Ectodermal cell (in vitro differentiated cells): ENCODE results near the gene TH.
A peak's percentile ranks its signal among the peaks of the same experiment; 100 is the strongest.

Experiments used
- H3K27ac ChIP-seq: 2 replicates; pipeline ENCODE4 v1.7.0; 2013; ENCODE audit warnings: mild to moderate bottlenecking, low read depth, low read length; ENCODE audit not compliant: insufficient read depth, poor library complexity, severe bottlenecking
- H3K27me3 ChIP-seq: 2 replicates; pipeline ENCODE4 v1.7.0; 2013; ENCODE audit warnings: mild to moderate bottlenecking, low read length; ENCODE audit not compliant: insufficient read depth, control insufficient read depth, poor library complexity, severe bottlenecking
- H3K36me3 ChIP-seq: one replicate; pipeline ENCODE4 v1.7.0; 2013; ENCODE audit warnings: low read length; ENCODE audit not compliant: control insufficient read depth, insufficient read depth
- H3K4me1 ChIP-seq: one replicate; pipeline ENCODE4 v1.7.0; 2013; ENCODE audit warnings: low read length; ENCODE audit not compliant: control insufficient read depth, insufficient read depth
- H3K4me3 ChIP-seq: 2 replicates; pipeline ENCODE4 v1.7.0; 2013; ENCODE audit warnings: low read depth, low read length, control low read depth; ENCODE audit not compliant: insufficient read depth
- H3K9me3 ChIP-seq: 2 replicates; pipeline ENCODE4 v1.7.0; 2013; ENCODE audit warnings: mild to moderate bottlenecking, low read length, moderate library complexity; ENCODE audit not compliant: control insufficient read depth
- WGBS, 2 experiments: methylation state at CpG; one replicate each; pipeline ENCODE4 v1.1.7; 2013; ENCODE audit warnings: missing lambda C conversion rate in 2 of 2; 5-methylcytosine and 5-hydroxymethylcytosine counted together

Gene TH

DNA sequence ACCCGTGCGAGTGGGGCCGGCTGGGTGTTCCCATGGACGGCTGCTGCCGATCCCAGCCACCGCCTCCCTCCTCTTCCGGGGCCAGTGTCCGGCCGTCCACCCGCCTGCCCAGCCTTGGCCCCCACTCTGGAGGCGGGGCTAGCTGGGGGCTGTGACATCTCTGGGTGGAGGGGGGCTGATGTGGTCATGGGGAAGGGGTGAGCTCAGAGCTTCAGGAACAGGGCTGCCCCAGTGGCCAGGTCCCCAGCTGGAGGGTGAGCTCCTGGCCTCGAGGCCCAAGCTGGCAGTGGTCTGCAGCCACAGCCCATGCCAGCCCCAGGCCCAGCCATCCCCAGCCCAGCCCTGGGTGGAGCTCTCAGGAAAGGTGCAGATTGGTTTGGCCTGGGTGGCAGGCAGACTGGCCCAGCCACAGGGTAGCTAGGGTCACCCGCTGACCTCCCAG is 13.3 kb downstream of the TH start:
- H3K9me3 ChIP-seq: no peaks in the 10 kb centered on the region
- no peak overlapping the region for H3K27ac ChIP-seq
- no peaks in the 10 kb centered on the region for H3K27me3 ChIP-seq
- H3K4me3 ChIP-seq: no peak overlapping the region
- WGBS, 2 experiments: 86 to 89% methylated on average over 13 of the region's 13 CpGs
- H3K36me3 ChIP-seq: no peaks in the 10 kb centered on the region
- H3K4me1 ChIP-seq: no peaks in the 10 kb centered on the region

DNA sequence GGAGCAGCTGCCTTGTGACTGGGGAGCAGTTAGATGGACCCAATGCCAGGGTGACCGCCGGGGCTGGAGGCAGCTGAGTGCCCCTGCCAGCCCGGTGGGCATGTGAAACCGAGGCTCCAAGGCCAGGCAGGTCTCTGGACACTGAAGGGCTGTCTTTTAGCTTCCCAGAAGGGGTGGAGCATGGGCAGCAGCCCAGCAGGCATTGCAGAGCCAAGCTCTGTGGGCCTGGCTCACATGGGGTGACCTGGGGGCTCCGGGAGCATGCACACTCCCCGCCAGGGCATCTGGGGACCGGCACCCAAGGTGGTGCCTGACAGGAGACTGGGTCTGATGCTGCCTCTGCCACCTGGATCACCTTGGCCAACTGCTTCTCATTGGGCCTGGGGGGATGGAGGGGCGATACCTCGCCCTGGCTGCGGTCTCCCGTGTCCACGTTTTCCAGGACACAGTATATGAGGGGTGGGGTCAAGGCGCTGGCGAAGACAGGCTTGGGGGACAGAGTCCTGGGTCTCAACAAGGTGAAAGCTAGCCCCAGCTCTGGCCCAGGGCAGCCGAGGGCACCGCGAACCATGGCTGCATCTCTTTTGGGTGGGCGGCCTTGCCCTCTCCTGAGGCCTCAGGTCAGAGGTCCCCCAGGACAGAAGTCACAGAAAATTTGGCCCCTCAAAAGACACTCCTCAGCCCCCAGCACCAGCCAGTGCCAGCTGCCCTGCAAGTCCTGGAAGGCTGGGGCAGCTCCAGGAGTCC is 14.1 kb downstream of the TH start:
- Histone ChIP-seq H3K36me3 (no peaks in the 10 kb centered on the region), H3K27me3 (no peaks in the 10 kb centered on the region), H3K27ac (no peak overlapping the region), H3K4me3 (no peak overlapping the region), H3K9me3 (no peaks in the 10 kb centered on the region), H3K4me1 (no peaks in the 10 kb centered on the region)
- WGBS, 2 experiments: 80 to 81% methylated on average over 18 of the region's 18 CpGs

DNA sequence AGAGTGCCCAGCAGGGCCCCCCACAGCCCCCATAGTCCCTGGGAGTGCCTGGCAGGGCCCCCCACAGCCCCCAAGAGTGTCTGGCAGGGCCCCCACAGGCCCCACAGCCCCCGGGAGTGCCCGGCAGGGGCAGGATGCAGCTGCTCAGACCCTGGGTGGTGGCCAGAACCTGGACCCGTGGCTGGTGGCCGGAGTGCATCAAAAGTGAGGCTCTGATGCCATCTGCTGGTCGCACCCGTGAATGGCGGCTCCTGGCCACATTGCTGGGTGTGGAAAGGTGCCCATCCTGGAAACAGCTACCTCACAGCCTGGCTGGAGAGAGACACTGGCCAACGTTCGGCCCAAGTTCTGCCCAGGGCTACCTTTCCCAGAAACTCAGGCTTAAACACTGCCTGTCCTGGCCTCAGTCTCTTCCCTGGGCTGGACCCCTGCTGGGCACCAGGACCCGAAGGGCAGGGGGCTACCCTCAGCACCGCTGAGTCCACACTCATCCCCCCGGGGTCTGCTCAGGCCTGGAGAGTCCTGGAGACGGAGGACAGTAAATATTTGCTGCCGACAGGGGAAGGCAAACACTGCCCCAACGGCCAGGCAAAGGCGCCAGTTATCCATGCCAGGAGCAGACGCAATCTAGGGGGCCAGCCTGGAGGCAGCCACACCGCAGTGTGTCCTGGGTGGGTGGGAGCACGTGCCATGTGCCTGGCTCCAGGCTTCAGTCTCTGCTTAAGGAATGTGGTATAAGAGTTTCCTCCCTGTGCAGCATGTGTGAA is 15.0 kb downstream of the TH start:
- H3K4me1 ChIP-seq: no peaks in the 10 kb centered on the region
- no peaks in the 10 kb centered on the region for H3K27me3 ChIP-seq
- no peak overlapping the region for H3K4me3 ChIP-seq
- WGBS, 2 experiments: 50 to 51% methylated on average over 19 of the region's 19 CpGs
- H3K9me3 ChIP-seq: no peaks in the 10 kb centered on the region
- no peak overlapping the region for H3K27ac ChIP-seq
- H3K36me3 ChIP-seq: no peaks in the 10 kb centered on the region

DNA sequence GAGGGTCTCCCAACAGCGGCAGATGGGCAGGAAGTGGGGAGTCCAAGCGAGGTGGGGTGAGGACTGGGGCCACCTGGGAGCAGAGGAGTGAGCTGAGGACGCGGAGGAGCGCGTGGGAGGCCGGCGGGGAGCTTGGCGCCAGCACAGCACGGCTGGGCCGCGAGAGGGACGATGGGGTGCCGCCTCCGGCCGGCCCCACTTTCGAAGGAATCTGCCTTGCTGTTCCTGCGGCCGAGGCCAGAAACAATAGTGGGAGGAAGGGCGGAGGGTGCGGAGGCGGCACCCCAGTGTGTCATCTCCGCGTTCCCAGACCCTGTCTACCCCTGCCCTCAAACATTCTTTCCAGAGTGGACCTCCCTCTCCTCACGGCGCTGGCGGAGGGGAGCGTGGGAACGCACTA is 16.1 kb downstream of the TH start:
- no peak overlapping the region for H3K4me3 ChIP-seq
- H3K27me3 ChIP-seq: no peaks in the 10 kb centered on the region
- WGBS, 2 experiments: 86 to 91% methylated on average over 29 of the region's 29 CpGs
- H3K36me3 ChIP-seq: no peaks in the 10 kb centered on the region
- H3K27ac ChIP-seq: no peak overlapping the region
- no peaks in the 10 kb centered on the region for H3K9me3 ChIP-seq
- H3K4me1 ChIP-seq: peaks cover 9% of the 10 kb centered on the region

DNA sequence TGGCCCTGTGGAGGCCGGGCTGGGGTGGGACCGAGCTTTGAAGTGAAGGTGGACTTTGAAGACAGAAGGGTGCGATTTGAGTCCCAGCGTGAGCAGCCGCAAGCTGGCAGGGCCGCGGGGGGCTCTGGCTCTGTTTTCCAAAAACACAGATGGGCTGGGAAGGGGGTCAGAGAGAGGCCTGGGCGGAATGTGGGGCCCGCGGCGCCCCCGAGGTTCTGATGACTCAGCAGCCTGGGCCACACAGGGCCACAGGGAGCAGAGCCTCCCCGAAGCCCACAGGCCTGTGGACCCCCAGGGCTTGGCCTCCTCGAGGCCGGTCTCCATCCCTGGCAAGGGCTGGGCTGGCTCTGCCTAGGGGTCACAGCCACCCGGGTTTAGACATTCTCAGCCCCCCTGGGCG is 16.7 kb downstream of the TH start:
- WGBS, 2 experiments: 94% methylated on average over 17 of the region's 17 CpGs
- H3K36me3 ChIP-seq: no peaks in the 10 kb centered on the region
- no peak overlapping the region for H3K4me3 ChIP-seq
- H3K27me3 ChIP-seq: peaks cover under 1% of the 10 kb centered on the region
- no peaks in the 10 kb centered on the region for H3K9me3 ChIP-seq
- peaks cover 15% of the 10 kb centered on the region for H3K4me1 ChIP-seq
- H3K27ac ChIP-seq: no peak overlapping the region

DNA sequence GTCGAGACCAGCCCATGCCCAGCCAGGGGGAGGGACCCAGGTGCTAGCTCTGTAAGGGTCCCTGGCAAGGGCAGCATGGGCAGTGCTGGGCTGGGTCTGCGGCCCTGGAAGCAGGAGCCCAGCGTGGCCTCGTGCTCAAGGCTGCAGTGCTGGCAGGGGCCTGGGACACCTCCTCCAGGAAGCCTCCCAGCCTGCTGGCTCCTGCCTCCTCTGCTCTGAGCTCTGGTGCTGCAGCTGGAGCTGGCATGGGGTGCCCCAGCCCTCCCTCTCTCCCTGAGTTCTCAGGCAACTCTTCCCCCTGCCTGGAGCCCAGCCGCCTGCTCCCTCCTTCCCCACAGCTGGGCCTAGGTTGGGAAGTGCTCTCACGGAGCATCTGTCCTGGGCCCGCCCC is 17.4 kb downstream of the TH start:
- 85 to 88% methylated on average over 7 of the region's 7 CpGs for WGBS, 2 experiments
- Histone ChIP-seq H3K9me3 (no peaks in the 10 kb centered on the region), H3K4me1 (peaks cover 22% of the 10 kb centered on the region), H3K4me3 (no peak overlapping the region), H3K27ac (no peak overlapping the region), H3K36me3 (no peaks in the 10 kb centered on the region), H3K27me3 (peaks cover 6% of the 10 kb centered on the region)

DNA sequence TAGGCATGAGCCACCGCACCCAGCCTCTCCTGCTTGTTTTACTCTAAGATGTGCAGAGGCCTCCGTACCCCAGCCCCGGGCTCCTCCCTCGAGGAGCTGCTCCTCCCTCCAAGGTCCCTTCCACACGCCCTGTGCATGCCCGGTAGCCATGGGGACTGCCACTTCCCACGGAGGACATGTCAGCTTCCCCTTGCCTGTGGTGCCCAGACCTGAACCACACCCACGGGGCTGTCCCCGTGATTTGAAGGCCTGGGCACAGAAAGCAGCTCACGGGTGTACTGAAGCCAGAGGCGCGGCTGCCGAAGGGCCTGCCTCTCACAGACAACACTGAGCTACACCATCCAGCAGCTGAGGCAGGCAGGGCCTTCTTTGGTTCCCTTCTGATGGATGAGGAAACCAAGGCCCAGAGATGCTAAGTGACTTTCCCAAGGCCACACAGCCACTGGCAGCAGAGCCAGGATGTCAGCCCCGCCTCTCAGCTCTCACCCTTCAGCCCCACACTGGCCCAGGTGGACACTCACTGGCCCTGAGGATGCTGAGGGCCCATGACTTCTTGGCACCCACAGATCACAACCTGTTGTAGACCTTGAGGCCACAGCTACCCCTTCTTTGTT is 17.9 kb downstream of the TH start:
- H3K27me3 ChIP-seq: peaks cover 11% of the 10 kb centered on the region
- H3K36me3 ChIP-seq: no peaks in the 10 kb centered on the region
- 87 to 88% methylated on average over 14 of the region's 14 CpGs for WGBS, 2 experiments
- H3K4me3 ChIP-seq: no peak overlapping the region
- peaks cover 27% of the 10 kb centered on the region for H3K4me1 ChIP-seq
- no peak overlapping the region for H3K27ac ChIP-seq
- no peaks in the 10 kb centered on the region for H3K9me3 ChIP-seq

DNA sequence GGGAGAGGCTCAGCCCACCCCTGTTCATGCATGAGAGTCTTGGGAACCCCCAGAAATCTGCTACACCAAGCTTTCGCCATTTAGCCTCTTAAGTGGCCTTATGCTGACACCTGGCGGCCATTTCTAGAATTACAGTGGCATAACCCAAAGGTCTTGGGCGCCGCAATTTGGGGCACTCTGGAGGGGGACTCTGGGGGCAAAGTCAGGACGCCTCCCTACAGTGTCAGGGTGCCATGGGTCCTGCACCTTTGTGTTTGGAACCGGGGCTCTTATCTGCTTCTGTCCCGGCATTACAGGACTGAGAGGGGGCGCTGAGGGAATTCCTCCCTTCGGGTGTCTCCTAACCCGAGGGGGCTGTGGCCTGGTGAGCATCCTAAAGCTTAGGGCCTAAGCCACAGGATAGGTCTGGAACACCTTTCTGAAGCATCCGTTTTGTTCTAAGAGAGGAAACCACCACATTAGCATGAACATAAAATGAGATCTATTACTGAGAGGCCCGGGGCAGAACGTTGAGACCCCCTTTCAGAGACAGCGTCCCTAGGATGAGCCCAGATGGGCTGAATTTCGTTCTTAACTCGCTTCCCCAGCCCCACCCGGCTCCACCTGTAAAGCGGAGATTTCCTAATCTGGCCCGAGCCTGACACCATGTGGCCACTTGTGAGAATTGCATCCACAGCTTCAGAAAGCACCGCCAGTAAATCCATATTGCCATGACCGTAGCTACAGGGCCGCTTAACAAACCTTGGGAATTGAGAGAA is 19.9 kb downstream of the TH start:
- 8 to 9% methylated on average over 22 of the region's 22 CpGs for WGBS, 2 experiments
- peaks cover 44% of the 10 kb centered on the region for H3K4me1 ChIP-seq
- H3K4me3 ChIP-seq: no peak overlapping the region
- no peaks in the 10 kb centered on the region for H3K36me3 ChIP-seq
- no peak overlapping the region for H3K27ac ChIP-seq
- peaks cover 31% of the 10 kb centered on the region for H3K27me3 ChIP-seq
- H3K9me3 ChIP-seq: no peaks in the 10 kb centered on the region

DNA sequence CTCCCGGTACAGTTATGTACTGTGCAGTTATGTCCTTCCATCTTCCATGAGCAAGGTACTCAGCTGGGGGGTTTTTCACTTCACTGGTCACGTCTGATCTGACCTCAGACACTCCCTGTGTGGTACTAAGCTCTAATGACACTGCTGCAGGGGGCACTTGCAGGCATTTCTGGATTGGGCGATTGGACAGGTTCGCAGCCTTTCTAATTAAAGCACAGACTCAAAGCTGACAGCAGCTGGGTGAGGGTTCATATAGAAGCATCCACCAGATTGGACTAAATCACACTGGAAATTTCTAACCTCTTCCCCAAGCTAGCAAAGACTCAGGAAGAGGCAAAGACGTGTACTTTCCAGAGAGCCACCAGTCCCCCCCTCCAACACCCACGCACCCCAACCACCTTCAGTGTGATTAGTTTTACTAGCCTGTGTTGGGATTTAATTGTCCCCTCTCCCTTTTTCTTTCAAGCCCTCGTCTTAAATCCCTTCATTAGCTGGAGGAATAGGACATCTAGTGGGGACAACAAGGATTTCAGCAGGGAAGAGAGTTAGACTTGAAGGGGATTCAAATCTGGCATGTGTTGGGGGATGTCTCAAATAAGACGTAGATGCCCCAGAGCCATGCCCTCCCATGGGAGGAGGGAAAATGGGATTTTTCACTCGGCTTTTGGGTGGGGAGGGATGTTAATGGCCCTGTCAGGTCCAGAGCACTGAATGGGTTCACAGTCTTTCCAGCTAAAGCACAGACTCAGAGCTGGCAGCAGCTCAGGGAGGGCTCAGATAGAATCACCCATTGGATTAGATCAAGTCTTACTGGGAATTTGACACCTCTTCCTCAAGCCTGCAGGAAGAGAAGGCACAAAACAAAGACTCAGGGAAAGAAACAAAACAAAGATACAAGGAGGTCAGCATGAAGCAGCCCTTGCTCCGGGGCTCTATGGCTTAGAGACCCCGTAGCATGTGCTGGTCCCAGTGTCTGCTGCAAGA is 21.5 kb downstream of the TH start:
- Histone ChIP-seq H3K9me3 (no peaks in the 10 kb centered on the region), H3K36me3 (no peaks in the 10 kb centered on the region), H3K27me3 (peaks cover 47% of the 10 kb centered on the region), H3K4me3 (no peak overlapping the region), H3K4me1 (peaks cover 57% of the 10 kb centered on the region), H3K27ac (peak overlapping the region; percentile 56)
- 22 to 28% methylated on average over 11 of the region's 11 CpGs for WGBS, 2 experiments
